HG03342 (cell line): ENCODE measurements around the gene AP4B1.
A peak's percentile ranks its signal among the peaks of the same experiment; 100 is the strongest.

ENCODE experiments used
- ATAC-seq: cut with Tn5 transposase; IDR thresholded peaks from one replicate; pipeline ENCODE4 v1.9.1; 2021; ENCODE audit warnings: mild to moderate bottlenecking, moderate library complexity; ENCODE audit not compliant: unreplicated experiment

The AP4B1 gene

DNA sequence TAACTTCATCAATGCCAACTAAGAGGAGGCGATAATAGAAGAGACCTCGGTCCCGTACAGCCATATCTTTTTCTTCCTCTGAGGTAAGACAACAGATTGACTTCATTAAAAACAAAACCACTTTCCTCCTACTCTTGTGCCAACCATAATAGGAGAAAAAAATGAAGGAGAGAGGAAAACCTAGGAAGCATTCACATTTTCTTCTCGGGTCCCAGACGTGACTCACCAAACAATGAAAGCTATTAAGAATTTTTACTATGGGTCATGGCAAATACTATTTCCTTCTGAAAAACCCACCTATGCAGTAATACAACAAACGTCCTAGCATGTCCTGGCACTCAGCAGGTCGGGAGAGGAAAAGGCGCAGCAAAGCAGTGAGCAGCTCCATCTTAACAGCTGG lies 8.6 kb downstream of the AP4B1 start:
- no peak for ATAC-seq

DNA sequence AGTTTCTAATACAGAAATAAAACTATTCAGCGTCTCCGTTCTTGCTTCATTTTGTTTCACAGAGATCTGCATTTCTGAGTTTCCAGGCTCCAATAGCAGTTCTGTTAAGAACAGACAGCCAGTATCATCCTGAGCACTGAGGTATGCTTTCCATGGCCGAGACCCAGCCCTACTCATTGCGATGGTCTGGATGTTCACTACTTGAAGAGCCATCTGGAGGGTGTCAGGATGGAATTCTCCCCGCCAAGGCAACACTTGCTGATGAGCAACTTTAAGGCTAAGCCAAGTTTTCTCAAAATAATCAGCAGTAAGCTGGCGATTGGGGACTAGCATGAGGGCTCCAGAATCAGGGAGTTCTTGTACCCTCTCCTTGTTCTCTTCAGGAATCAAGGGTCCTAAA lies 9.5 kb downstream of the AP4B1 start:
- no peak for ATAC-seq

DNA sequence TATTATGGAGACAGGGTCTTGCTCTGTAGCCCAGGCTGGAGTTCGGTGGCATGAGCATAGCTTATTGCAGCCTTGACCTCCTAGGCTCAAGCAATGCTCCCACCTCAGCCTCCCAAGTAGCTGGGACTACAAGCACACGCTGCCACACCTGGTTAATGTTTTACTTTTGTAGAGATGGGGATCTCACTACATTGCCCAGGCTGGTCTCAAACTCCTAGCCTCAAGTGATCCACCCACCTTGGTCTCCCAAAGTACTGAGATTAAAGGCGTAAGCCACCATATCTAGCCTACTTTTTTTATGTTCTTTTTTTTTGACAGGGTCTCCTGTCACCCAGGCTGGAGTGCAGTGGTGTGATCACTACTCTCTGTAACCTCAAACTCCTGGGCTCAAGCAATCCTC lies 11.3 kb downstream of the AP4B1 start:
- ATAC-seq, result no peak

DNA sequence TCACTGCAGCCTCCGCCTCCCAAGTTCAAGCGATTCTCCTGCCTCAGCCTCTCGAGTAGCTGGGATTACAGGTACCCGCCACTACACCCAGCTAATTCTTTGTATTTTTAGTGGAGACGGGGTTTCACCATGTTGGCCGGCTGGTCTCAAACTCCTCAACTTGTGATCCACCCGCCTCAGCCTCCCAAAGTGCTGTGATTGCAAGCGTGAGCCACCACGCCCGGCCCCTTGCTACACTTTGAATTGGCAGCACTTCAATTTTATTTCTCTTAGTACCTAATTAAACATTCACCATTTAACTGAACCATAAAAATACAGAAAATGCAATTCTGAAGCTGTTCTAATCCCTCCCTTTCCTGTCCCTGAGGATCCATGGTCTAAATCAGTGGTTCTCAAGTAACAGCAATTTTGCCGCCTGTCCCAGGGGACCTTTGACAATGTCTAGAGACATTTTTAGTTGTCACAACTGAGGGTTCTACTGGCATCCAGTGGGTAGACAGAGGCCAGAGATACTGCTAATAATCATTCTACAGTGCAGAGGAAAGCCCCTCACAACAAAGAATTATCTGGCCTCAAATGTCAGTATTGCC lies 12.9 kb downstream of the AP4B1 start:
- ATAC-seq, result no peak

DNA sequence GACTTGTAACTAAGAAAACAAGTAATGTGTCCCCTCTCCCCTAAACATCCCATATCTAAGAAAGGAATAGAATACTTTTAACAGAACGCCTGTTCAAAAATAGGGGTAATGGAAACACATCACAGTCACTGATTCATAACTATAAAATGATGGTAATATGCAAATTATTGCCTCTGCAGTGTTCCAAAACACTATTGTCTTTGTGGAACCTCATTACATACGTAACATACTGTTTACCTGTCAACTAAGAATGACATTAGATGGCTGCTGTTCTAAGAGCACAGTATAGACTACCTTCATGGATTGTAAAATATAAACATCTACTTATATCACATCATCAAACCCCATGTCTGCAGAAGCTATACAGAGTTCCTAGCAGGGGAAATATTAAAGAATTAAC lies 13.8 kb downstream of the AP4B1 start:
- no peak for ATAC-seq

DNA sequence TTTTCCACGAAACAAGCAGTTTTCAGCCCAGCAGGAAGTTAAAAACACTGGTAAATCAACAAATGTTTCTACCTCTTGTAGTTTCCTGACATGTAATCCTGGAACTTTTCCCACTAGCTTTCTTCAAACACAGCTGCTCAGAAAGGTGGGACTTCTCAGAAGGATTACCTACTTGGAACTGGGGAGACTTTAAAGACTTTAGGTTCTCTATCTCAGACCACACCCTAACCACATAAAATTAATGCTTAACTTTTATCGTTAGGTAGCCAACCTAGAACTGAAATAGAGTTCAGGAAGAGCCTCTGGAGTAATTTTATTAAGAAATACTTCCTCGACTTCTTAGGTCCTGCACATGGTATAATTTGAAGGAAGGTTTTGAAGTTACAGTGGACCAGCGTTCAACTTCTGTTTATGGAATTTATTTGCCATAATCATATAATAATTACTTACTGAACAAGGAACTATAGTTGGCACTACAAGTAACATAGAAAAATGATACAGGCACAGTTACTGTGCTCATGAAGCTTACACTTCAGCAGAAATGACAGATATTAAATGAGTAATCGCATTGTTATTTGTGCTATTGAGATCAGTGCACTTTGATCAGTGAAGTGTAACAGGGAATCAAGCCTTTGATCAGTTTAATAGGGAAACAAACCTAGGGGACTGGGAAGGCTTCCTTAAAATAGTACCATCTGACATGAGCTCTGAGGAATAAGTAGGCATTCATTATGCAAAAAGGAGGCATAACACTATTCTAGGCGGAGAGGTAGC lies 17.0 kb downstream of the AP4B1 start, which contains the start of gene BCL2L15:
BCL2L15 (minus strand) TSS at position 180 of the 774 bp plus-strand sequence. CDS start 206 bp downstream, outside the sequence.
- ATAC-seq, result no peak

DNA sequence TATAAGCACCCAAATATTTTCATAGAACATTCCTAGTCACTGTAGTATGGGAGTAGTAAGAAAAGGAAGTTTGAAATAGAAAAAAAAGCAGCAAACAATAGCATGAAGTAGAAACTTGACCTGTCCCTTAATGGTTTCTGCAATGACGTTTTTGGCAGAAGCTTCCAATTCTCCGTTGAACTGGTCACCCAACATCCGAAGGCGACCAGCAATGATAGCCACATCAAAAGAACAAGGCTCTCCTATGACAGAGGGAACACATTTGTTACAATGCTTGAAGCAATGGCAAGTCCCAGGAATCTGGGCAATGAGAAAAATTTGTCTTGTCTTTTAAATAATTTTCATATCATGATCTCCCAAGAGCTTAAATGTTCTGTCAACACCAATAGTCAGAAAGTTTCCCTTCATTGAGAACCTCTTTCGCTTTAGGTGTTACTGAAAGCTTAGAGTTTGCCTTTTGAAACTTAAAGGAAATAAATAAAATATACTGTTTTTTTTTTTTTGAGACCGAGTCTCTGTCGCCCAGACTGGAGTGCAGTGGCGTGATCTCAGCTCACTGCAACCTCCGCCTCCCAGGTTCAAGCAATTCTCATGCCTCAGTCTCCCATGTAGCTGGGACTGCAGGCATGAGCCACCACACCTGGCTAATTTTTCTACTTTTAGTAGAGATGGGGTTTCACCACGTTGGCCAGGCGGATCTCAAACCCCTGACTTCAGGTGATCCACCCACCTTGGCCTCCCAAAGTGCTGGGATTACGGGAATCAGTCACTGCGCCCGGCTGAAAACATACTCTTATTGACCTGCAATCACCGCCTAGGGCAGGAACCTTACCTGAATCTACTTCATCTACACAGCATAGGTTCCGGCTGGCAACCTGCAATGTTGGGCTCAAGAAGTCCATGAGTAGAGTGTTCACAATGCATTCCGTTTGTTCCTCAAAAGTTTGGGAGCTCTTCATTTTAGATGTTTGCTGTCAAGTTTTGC lies 17.9 kb downstream of the AP4B1 start:
- ATAC-seq, result no peak

DNA sequence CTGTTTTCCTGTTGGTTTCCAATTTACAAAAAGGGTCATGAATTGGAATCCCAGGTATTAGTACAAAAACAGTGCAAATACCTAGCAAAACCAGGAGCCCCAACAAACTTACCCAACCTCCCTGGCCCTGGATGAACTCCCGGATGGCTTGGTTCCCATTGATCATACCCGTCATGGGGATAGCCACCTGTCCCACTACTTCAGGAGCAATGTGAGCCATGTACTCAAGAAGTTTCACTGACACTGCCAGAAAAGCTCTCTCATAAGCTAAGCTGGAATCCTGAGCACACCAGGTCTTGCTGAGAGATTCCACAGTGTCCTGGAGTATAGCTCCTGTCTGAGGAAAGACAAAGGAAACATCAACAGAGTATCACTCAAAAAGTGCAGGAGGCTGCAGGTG lies 22.9 kb downstream of the AP4B1 start:
- ATAC-seq, result no peak

DNA sequence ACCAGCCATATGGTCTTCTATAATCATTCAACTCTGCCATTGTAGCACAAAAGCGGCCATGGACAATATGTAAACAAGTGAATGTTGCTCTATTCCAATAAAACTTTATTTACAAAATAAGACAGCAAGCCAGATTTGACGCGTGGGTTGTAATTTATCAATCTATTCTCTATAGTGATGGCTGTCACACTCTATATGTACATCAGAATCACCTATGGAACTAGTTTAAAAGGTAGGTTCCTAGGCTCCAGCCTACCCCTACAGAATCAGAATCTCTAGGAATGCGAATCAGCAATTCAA lies 24.9 kb downstream of the AP4B1 start:
- ATAC-seq, result no peak

DNA sequence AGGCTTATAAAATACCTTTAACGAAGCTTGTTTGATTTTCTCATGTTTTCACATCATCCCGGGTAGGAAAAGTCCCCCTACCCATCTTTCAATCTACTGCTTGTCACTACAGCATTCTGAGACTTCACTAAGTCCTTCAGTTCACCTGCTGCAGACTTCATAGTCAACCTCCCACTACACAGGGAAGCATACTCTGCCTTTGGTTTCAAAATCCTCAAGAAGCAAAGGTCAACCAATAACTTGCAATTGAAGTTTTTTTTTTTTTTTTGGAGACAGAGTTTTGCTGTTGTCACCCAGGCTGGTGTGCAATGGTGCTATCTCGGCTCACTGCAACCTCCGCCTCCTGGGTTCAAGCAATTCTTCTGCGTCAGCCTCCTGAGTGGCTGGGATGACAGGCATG lies 28.4 kb downstream of the AP4B1 start:
- no peak for ATAC-seq

DNA sequence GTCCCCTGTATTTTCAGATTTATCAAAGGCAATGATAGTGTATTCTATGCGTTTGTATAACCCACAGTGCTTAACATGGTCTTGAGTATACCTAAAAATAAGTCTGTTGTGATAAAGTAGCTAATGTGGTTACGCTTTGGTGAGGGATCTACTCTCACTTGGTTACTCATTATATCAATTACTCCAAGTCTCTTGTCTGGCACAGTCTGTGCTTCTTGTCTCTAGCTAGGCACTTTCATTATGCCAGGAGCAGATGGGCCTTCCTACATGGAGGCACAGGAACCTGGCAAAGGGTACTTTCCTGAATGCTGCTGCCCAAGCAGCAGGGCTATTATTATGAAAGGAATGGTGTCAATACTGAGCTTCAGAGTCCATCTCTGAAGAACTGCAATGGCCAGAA lies 28.9 kb downstream of the AP4B1 start:
- peak; percentile 35 for ATAC-seq

DNA sequence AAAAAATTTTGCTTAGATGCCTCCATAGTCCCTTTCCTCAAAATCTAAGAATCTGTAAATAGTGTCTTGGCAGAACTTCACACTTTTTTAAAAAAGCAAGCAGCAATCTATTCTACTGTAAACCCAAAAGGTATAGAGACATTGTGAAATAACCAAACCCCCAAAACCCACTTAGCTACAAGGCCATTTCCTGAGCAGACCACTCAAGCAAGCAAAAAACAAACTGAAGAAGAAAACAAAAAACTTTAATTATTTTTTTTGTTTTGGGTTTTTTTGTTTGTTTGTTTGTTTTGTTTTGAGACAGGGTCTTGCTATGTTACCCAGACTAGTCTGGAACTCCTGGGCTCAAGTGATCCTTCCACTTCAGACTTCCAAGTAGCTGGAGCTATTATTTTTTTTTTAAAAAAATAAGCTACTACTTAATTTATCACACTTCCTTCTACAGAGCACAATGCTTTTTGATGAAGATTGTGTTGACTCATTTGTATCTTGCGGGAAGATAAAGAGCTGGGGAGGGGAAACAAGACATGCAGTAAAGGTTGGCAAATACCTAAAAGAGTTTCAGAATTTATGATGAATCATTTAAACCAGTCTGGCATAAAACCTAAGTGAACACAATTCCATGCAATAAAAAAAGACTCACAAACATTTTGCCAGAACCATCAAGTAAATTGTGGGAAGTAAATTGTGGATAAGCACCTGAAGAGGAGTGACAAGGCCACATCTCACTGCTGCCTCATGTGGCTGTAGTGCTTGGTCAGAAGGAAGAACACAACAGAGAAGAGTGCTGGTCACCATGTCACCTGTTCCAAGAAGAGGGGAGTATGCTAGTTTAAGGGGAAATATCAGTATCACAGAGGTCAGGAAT lies 30.4 kb downstream of the AP4B1 start:
- ATAC-seq, result peak; percentile 33

DNA sequence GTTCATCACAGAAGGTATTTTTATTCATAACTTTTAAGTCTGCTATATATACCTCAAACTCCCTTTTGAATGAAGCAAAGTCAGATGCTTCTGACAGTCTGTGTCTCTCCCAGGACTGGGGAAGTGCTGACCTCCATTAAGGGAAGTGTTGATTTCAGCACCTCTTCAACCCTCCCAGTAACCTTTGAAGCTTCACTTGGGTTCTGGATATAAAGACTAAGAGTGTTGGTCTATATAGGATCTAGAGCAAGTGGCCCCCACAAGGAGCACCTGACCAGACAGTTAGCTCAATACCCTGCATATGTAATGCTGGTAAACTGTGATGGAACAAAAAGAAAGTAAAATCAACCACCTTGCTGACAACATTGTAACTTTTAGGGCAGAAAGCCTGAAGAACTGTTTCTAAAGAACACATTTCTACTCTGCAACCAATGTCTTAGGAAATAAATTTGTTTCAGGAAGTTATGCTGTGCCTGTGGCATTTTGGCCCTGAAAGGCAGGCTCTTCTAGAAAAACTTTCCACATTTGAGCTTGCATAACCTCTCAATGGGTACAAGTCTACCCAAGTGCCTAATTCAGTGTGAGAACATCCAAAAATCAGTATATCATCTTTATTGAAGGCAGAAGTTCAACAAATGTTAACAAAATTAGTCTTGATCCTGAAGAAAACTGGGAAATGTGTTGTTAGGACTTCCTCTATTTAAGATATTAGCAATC lies 32.2 kb downstream of the AP4B1 start:
- no peak for ATAC-seq

DNA sequence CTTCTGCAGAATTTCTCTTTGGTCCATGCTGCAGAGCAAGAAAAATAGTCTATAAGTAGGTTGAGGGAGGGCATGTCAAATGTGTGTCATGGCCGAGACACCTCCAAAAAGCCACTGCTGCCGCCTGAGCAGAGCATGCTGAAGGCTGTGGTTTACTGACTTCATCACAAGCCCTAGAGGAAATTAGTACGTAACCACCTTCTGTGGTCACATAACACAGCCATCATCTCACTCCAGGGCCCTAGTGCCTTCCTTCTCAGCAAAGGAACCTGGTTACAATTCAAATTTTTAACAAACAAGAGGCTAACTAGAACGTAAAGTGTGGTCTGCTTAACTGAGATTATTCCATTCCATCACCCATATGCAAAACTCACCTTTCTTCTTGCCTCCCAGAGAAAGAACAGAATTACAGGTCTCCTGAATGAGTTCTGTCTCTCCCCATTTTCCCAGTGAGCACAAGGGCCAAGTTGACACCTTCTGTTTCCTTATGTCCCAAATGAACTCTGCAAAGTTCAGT lies 32.9 kb downstream of the AP4B1 start, which contains the start of gene PTPN22:
PTPN22 (minus strand) TSS at position 116 of the 517 bp plus-strand sequence.
- ATAC-seq, result peak; percentile 91

DNA sequence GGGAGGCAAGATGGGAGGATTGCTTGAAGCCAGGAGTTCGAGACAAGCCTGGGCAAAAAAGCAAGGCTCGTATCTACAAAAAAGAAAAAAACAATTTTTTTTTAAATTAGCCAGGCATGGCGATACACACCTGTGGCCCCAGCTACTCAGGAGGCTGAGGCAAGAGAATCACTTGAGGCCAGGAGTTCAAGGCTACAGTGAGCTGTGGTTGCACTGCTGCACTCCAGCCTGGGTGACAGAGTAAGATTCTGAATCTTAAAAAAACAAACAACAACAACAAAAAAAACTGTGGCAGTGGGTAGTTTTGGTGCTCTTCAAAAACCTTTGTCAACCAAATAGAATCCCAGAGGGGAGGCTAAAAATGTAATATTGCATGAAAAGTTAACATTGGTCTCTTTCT lies 33.8 kb downstream of the AP4B1 start:
- no peak for ATAC-seq

DNA sequence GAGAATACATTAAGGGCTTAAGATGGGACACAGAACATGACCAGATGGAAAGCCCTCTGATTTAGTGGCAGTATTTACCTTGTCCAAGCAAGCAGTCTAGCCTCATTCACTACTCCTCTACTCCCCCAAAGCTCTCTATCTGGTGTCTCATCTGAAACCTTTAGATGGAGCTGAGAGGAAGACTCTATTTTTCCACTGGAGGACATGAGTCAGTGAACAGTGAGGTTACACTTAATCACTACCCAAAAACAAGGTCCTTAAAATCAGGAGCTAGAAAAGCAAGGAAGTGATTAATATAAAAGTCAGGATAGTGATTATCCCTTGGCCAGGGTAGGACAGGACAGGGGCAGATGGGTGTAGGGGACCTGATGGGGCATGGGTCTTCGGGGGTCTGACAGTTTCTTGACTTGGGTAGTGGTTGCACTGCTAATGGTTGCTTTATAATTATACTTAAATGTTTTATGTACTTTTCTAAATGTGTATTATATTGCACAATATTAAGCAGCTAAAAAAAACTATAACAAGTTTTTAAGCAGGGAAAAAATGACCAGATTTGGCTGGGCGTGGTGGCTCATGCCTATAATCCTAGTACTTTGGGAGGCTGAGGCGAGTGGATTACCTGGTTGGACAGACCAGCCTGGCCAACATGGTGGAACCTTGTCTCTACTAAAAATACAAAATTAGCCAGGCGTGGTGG lies 36.1 kb downstream of the AP4B1 start:
- ATAC-seq, result no peak

DNA sequence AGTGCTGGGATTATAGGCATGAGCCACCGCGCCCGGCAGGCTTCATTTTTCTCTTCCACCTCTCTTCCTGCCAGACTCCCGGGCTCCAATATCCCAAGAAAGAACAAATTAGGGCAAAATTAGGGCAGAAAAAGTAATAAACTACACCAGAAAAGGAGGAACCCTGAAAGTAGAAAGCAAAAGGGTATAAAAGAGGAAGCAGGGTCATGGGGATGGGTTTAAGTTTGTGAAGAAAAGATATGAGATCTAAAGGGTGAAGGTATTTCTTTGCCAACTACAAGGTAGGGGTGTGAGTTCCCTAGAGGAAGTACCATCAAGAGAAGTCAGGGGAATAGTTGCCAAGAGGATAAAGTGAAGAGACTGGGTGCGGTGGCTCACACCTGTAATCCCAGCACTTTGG lies 43.0 kb downstream of the AP4B1 start:
- no peak for ATAC-seq

DNA sequence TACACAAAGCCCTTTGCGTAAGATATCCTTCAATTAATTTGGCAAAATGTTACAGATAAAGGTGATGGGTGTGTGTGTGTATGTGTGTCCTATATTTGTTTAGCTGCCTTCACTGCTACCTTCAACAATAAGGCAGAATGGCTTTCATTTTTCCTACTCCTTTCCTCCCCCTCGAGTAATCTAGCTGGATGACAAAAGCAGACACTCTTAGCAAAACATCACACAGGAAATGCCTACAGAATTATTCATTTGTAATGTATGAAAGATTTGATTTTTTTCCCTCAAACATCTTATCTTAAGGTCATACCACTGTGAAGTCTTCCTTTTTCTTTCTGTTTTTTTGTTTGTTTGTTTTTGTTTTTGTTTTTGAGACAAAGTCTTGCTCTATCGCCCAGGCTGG lies 43.7 kb downstream of the AP4B1 start:
- no peak for ATAC-seq

DNA sequence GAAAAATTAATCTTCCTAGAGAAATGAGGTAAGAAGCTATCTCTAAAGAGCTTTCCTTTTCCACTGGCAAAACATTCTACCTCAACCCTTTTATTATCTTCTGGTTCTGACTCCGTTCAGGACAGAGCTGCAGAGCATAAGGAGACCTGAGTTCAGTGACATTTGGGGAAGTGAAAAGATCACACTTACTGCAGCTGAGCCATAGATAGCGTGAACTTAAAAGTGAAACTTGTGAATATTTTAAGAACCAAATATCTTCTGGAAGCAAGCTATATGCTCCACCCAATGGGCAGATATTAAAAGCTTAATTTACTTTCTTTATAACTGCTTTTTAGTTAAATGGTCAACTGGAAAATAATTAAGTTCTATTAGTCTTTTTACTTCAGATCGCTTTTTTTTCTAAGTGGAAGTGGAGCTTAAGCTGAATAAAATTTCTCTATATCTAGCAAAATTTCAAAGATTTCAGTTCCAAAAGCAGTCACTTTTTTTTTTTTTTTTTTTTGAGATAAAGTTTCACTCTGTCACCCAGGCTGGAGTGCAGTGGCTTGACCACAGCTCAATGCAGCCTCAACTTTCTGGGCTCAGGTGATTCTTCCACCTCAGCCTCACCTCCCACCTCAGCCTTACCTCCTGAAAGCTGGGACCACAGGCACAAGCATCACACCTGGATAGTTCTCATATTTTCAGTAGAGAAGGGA lies 45.0 kb downstream of the AP4B1 start:
- ATAC-seq, result peak; percentile 91
